Epithelial cell of esophagus (primary cell): ENCODE measurements around the gene METAP1.
A peak's percentile ranks its signal among the peaks of the same experiment; 100 is the strongest.

Experiments
- DNase-seq: peaks from one replicate; pipeline ENCODE4 v3.0.0; 2010; ENCODE audit warnings: low read depth
- H3K4me3 ChIP-seq: 2 replicates; pipeline ENCODE4 v1.5.1; 2011; ENCODE audit warnings: mild to moderate bottlenecking, low read length, control low read depth
- TF ChIP-seq, protein P1 (sequence below): IDR thresholded peaks from 2 replicates; pipeline ENCODE4 v1.5.1; 2011; ENCODE audit warnings: low read depth, mild to moderate bottlenecking, low read length, control low read depth, inconsistent platforms; ENCODE audit not compliant: insufficient read depth; ENCODE audit errors: missing control alignments

The METAP1 gene

GRCh38 chr4:98961770-98962169, 33.8 kb upstream of the METAP1 start:
- TF ChIP-seq, protein P1, sequence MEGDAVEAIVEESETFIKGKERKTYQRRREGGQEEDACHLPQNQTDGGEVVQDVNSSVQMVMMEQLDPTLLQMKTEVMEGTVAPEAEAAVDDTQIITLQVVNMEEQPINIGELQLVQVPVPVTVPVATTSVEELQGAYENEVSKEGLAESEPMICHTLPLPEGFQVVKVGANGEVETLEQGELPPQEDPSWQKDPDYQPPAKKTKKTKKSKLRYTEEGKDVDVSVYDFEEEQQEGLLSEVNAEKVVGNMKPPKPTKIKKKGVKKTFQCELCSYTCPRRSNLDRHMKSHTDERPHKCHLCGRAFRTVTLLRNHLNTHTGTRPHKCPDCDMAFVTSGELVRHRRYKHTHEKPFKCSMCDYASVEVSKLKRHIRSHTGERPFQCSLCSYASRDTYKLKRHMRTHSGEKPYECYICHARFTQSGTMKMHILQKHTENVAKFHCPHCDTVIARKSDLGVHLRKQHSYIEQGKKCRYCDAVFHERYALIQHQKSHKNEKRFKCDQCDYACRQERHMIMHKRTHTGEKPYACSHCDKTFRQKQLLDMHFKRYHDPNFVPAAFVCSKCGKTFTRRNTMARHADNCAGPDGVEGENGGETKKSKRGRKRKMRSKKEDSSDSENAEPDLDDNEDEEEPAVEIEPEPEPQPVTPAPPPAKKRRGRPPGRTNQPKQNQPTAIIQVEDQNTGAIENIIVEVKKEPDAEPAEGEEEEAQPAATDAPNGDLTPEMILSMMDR: no peak
- DNase-seq: peak; percentile 52
- no peak overlapping the region for H3K4me3 ChIP-seq

DNA sequence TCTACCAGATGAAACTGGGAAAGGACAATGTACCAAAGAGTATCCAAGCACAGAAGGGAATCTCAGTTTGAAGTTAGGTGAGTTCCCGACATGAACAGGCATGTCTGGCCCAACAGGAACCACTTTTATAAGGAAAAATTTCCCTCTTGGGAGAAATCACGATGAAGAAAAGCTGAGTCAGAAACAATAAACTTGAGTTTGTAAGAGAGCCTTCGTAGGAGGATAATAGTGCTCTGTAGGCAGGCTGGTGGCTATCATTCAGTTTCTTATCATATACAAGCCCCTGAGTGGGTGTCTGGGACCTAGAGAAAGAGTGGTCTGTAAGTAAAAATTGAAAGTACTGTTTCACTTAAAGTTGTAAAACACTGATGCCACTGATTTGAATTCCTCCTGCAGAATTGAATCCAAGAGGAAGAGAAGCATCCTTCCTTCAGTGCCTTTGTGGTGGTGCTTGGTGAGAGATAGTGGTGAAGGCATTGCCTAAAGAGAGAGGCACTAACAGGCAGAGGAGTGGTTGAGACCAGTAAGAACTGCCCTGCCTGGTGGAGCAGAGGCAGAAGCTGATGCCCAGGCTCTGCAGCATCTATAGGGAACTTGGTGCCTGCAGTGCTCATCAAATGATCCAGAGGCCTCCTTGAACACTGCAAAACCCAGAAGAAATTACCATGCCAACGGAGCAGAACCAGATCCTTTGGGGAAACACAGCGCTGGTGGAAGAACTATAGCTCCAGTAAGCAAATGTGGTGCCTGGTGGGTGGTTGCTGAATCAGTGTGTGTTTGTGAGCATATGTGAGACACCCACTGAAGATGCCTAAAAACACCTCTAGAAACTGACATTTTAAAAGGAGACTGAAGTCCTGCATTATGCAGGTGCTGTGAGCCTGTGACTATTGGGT, 31.7 kb upstream of the METAP1 start:
- TF ChIP-seq, protein P1: no peak
- H3K4me3 ChIP-seq: no peak overlapping the region

GRCh38 chr4:98966926-98967325, 28.6 kb upstream of the METAP1 start:
- TF ChIP-seq, protein P1: no peak
- H3K4me3 ChIP-seq: no peak overlapping the region
- DNase-seq: no peak

More for the DNA sequence above, 31.7 kb upstream of the METAP1 start:
- DNase-seq: peak; percentile 88

DNA sequence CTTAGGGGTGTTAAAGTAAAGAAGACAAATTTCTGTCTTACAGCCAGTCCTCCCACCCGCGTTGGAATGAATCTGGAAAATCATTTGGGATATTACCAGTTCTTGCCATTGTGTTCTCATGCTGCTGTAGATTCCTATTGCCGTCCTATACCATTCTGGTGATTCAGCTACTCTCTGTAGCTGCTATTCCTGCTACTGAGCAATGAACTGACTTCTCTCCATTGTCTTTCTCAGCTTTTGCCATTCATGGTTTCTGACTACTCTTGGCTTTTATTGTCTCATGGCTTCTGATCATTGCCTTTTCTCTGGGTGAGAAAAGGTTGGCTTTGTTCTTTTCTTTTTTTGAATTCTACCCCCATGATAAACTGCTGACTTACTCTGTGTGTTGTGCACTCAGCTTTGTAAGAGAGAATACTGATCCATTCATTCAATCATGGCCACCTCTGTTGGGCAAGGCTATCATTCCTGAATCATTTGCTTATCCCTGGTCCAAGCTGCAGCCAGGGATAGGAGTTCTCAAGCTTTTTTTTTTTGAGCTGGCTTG, 27.7 kb upstream of the METAP1 start:
- H3K4me3 ChIP-seq: no peak overlapping the region
- DNase-seq: no peak
- TF ChIP-seq, protein P1: no peak

- TF ChIP-seq, protein P1: no peak
- H3K4me3 ChIP-seq: no peak overlapping the region
- peak; percentile 47 for DNase-seq
Observed at GRCh38 chr4:98969878-98970785, 25.4 kb upstream of the METAP1 start.

DNA sequence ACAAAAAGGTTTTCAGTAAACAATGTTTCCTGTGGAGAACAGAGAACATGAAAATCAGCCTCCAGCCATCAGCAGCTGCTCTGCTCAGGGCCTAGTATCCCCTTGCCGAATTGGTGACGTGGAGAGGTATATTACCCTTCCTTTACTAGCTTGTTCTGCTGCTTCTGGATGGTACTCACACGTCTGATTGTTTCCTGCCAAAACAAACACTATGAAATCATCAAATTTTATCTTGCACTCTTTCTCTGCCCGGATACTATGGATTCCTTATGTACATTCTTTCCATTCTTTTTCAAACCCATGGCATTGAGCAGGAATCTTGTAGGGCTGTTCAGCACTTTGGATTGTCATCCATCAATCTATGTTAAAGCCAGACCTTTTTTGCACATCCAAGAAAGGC, 18.8 kb upstream of the METAP1 start:
- TF ChIP-seq, protein P1: no peak
- no peak overlapping the region for H3K4me3 ChIP-seq
- DNase-seq: peak; percentile 76
